Measurements from ENCODE around the gene LRCOL1.

DNA sequence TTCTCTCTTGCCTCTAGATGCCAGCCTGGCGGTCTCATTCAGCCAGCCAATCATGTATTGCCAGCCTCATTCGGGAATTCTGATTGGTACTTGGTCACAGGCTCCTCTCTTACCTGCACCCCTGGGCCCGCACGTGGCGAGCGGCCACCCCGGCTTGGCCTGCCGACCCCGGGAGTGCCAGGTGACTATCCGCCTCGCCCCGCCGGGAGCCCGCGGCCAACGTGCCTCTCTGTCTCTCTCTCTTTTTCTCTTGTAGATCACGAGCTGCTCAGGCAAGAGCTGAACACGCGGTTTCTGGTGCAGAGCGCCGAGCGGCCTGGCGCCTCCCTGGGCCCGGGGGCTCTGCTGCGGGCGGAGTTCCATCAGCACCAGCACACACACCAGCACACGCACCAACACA is 39.3 kb downstream of the LRCOL1 start:
- TF ChIP-seq, protein P1, sequence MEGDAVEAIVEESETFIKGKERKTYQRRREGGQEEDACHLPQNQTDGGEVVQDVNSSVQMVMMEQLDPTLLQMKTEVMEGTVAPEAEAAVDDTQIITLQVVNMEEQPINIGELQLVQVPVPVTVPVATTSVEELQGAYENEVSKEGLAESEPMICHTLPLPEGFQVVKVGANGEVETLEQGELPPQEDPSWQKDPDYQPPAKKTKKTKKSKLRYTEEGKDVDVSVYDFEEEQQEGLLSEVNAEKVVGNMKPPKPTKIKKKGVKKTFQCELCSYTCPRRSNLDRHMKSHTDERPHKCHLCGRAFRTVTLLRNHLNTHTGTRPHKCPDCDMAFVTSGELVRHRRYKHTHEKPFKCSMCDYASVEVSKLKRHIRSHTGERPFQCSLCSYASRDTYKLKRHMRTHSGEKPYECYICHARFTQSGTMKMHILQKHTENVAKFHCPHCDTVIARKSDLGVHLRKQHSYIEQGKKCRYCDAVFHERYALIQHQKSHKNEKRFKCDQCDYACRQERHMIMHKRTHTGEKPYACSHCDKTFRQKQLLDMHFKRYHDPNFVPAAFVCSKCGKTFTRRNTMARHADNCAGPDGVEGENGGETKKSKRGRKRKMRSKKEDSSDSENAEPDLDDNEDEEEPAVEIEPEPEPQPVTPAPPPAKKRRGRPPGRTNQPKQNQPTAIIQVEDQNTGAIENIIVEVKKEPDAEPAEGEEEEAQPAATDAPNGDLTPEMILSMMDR (IDR thresholded peaks at IDR 0.05 in 4 of 5, conservative IDR thresholded peaks at IDR 0.05 in 1 of 5): no peak
- TF ChIP-seq POLR2A (IDR thresholded peaks at IDR 0.05): no peak

Measured in gastrocnemius medialis (tissue), 4 donors.